ENCODE data around the gene STAT5A. TPM values are rescaled to one million over a fixed set of nuclear protein-coding genes. Genes with fewer than 3 reads are reported as not detected.

The STAT5A gene
- polyA plus RNA-seq, 1 donor from 2014 or later: 0.28 TPM

- Histone ChIP-seq H3K36me3 (ENCODE audit: insufficient read depth, low read length) (peaks cover 3% of the 10 kb centered on the region), H3K27ac (ENCODE audit: low read length) (no peak overlapping the region), H3K4me2 (ENCODE audit: low read length) (no peak overlapping the region), H3K79me2 (replicated peaks; ENCODE audit: insufficient read depth, low read length) (no peaks in the 10 kb centered on the region), H3K9ac (ENCODE audit: low read length) (no peak overlapping the region), H3K9me2 (ENCODE audit: insufficient read depth, low read length) (no peaks in the 10 kb centered on the region), H4K20me1 (ENCODE audit: insufficient read depth) (no peaks in the 10 kb centered on the region), H2AFZ (ENCODE audit: low read depth, low read length) (no peak overlapping the region), H3K4me3 (ENCODE audit: low read length) (no peak overlapping the region), H3K9me3 (ENCODE audit: low read length) (no peaks in the 10 kb centered on the region), H3K27me3 (ENCODE audit: insufficient read depth, low read depth, low read length) (no peaks in the 10 kb centered on the region), H3F3A (ENCODE audit: insufficient read depth, low read length, poor library complexity, severe bottlenecking) (no peaks in the 10 kb centered on the region)
- TF ChIP-seq EP300 (conservative IDR thresholded peaks at IDR 0.05; ENCODE audit: poor library complexity, severe bottlenecking) (no peak), TAF1 (IDR thresholded peaks at IDR 0.05; ENCODE audit: low read depth) (no peak), REST (IDR thresholded peaks at IDR 0.05; ENCODE audit: borderline replicate concordance) (no peak)
These were observed 41.0 kb downstream of the STAT5A start for GRCh38 chr17:42329025-42329976.

- Histone ChIP-seq H3F3A (ENCODE audit: insufficient read depth, low read length, poor library complexity, severe bottlenecking) (no peaks in the 10 kb centered on the region), H3K9me2 (ENCODE audit: insufficient read depth, low read length) (no peaks in the 10 kb centered on the region), H3K4me2 (ENCODE audit: low read length) (no peak overlapping the region), H3K79me2 (replicated peaks; ENCODE audit: insufficient read depth, low read length) (no peaks in the 10 kb centered on the region), H3K4me3 (ENCODE audit: low read length) (no peak overlapping the region), H2AFZ (ENCODE audit: low read depth, low read length) (no peak overlapping the region), H3K9ac (ENCODE audit: low read length) (no peak overlapping the region), H3K27me3 (ENCODE audit: insufficient read depth, low read depth, low read length) (no peaks in the 10 kb centered on the region), H3K36me3 (ENCODE audit: insufficient read depth, low read length) (peaks cover 3% of the 10 kb centered on the region), H3K27ac (ENCODE audit: low read length) (no peak overlapping the region), H3K9me3 (ENCODE audit: low read length) (no peaks in the 10 kb centered on the region), H4K20me1 (ENCODE audit: insufficient read depth) (no peaks in the 10 kb centered on the region)
- TF ChIP-seq EP300 (conservative IDR thresholded peaks at IDR 0.05; ENCODE audit: poor library complexity, severe bottlenecking) (no peak), REST (IDR thresholded peaks at IDR 0.05; ENCODE audit: borderline replicate concordance) (no peak), POLR2AphosphoS5 (IDR thresholded peaks at IDR 0.05) (no peak), TAF1 (IDR thresholded peaks at IDR 0.05; ENCODE audit: low read depth) (no peak), EZH2 (IDR thresholded peaks at IDR 0.05; ENCODE audit: borderline replicate concordance, insufficient read depth, low read length, poor library complexity, severe bottlenecking) (no peak), CTCF (IDR thresholded peaks at IDR 0.05; ENCODE audit: poor library complexity, severe bottlenecking) (no peak), MXI1 (conservative IDR thresholded peaks at IDR 0.05; ENCODE audit: poor library complexity, severe bottlenecking) (no peak), SMC3 (conservative IDR thresholded peaks at IDR 0.05; ENCODE audit: poor library complexity) (no peak), RAD21 (conservative IDR thresholded peaks at IDR 0.05) (no peak)
These were observed 44.8 kb downstream of the STAT5A start for GRCh38 chr17:42333053-42333452.
